ENCODE measurements around the gene ZNF692. TPM values are rescaled to one million over a fixed set of nuclear protein-coding genes. Genes with fewer than 3 reads are reported as not detected.

Gene ZNF692
- total and polyA plus RNA-seq, 3 experiments from 2014 or later = 9.6 to 58.7 (median 56.0) TPM

- ChIA-PET POLR2A (interaction anchor here (1.7 to 3.0 kb wide), 3 partner anchors 15 to 32 kb away, joined by 13 to 57 read pairs (median 13); partner anchors contain the start of genes SH3BP5L and ZNF672), CTCF (interaction anchor here (0.8 to 2.5 kb wide), 8 partner anchors 13 to 34 kb away, joined by 3 to 41 read pairs (median 6); partner anchors contain the start of genes SH3BP5L and ZNF672)
- H3K4me3 Mint-ChIP-seq = peak overlapping the region; percentile 82 to 94 (median 89)
- H3K4me3 ChIP-seq (ENCODE audit: low read length) = peak overlapping the region; percentile 71
- H3K4me1 ChIP-seq (ENCODE audit: insufficient read depth, low read length) = peaks cover 63% of the 10 kb centered on the region
- no peaks in the 10 kb centered on the region for H3K27me3 ChIP-seq (ENCODE audit: insufficient read depth, low read length, poor library complexity, severe bottlenecking)
- peaks cover 0 to 7% (median 0%) of the 10 kb centered on the region in 3 donors for H3K36me3 Mint-ChIP-seq
- DNase-seq = no peak
- no peaks in the 10 kb centered on the region for H3K9me3 Mint-ChIP-seq
- no peaks in the 10 kb centered on the region for H3K36me3 ChIP-seq (ENCODE audit: insufficient read depth, low read length)
- H3K9me3 ChIP-seq (ENCODE audit: low read length) = no peaks in the 10 kb centered on the region
- peak overlapping the region; percentile 89 to 97 (median 94) for H3K27ac Mint-ChIP-seq
- peak overlapping the region; percentile 77 for H3K27ac ChIP-seq (ENCODE audit: low read depth, low read length)
- peaks cover 42 to 53% (median 50%) of the 10 kb centered on the region in 3 donors for H3K4me1 Mint-ChIP-seq
- H3K27me3 Mint-ChIP-seq = no peaks in the 10 kb centered on the region
Measured at GRCh38 chr1:248858096-248858890, 592 bp downstream of the ZNF692 start.

GRCh38 chr1:248857749-248858095 is 1.2 kb downstream of the ZNF692 start:
- Mint-ChIP-seq H3K27ac (peak overlapping the region; percentile 64 to 97 (median 92)), H3K9me3 (no peaks in the 10 kb centered on the region), H3K36me3 (peaks cover 0 to 4% (median 0%) of the 10 kb centered on the region in 3 donors), H3K4me3 (peak overlapping the region; percentile 82 to 94 (median 89)), H3K27me3 (no peaks in the 10 kb centered on the region), H3K4me1 (peaks cover 38 to 49% (median 46%) of the 10 kb centered on the region in 3 donors)
- Histone ChIP-seq H3K4me3 (ENCODE audit: low read length) (peak overlapping the region; percentile 71), H3K4me1 (ENCODE audit: insufficient read depth, low read length) (peaks cover 67% of the 10 kb centered on the region), H3K36me3 (ENCODE audit: insufficient read depth, low read length) (no peaks in the 10 kb centered on the region), H3K9me3 (ENCODE audit: low read length) (no peaks in the 10 kb centered on the region), H3K27ac (ENCODE audit: low read depth, low read length) (peak overlapping the region; percentile 77), H3K27me3 (ENCODE audit: insufficient read depth, low read length, poor library complexity, severe bottlenecking) (no peaks in the 10 kb centered on the region)
- DNase-seq = no peak
- CTCF ChIA-PET = interaction anchor here (0.8 to 2.5 kb wide), 8 partner anchors 12 to 33 kb away, joined by 3 to 41 read pairs (median 6); partner anchors contain the start of genes SH3BP5L and ZNF672
- POLR2A ChIA-PET = interaction anchor here (1.7 to 3.0 kb wide), 3 partner anchors 16 to 32 kb away, joined by 13 to 57 read pairs (median 13); partner anchors contain the start of genes SH3BP5L and ZNF672

DNA sequence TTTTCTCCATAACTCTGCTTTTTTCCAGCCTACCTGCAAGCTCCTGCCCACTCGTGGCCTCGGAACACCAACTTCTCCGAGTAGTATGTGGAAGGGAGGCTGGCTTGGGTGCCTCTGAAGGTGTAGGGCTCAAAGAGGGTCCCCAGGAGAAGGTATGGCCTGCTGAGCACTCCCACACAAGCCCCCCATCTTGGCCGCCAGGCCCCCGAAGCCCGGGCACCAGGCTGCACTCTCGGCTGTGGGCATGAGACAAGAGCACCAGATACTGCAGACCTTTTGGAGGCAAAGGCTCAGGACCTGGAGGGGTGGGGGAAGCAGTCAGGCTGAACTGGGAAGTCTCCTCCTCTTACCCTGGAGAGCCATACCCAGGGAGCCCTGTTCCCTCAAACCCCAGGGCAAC is 1.7 kb downstream of the ZNF692 start:
- POLR2A ChIA-PET = no interaction called here

GRCh38 chr1:248856176-248856575 is 2.7 kb downstream of the ZNF692 start:
- peak overlapping the region in 1 of 7 donors; percentile 59 for H3K4me3 Mint-ChIP-seq
- no peaks in the 10 kb centered on the region for H3K36me3 ChIP-seq (ENCODE audit: insufficient read depth, low read length)
- H3K27ac ChIP-seq (ENCODE audit: low read depth, low read length) = peak overlapping the region; percentile 77
- H3K27me3 Mint-ChIP-seq = no peaks in the 10 kb centered on the region
- H3K27me3 ChIP-seq (ENCODE audit: insufficient read depth, low read length, poor library complexity, severe bottlenecking) = no peaks in the 10 kb centered on the region
- H3K4me3 ChIP-seq (ENCODE audit: low read length) = no peak overlapping the region
- H3K27ac Mint-ChIP-seq = peak overlapping the region in 6 of 8 donors; percentile 27 to 79 (median 66)
- ChIA-PET CTCF (no interaction called here), POLR2A (no interaction called here)
- peaks cover 64% of the 10 kb centered on the region for H3K4me1 ChIP-seq (ENCODE audit: insufficient read depth, low read length)
- H3K36me3 Mint-ChIP-seq = peaks cover 0 to 4% (median 0%) of the 10 kb centered on the region in 3 donors
- peaks cover 32 to 34% (median 32%) of the 10 kb centered on the region in 3 donors for H3K4me1 Mint-ChIP-seq
- H3K9me3 Mint-ChIP-seq = no peaks in the 10 kb centered on the region
- no peak for DNase-seq
- H3K9me3 ChIP-seq (ENCODE audit: low read length) = no peaks in the 10 kb centered on the region

More for the DNA sequence above, 1.7 kb downstream of the ZNF692 start:
- Mint-ChIP-seq H3K4me1 (peaks cover 34 to 44% (median 40%) of the 10 kb centered on the region in 3 donors), H3K27ac (peak overlapping the region in 5 of 8 donors; percentile 64 to 97 (median 93)), H3K4me3 (peak overlapping the region; percentile 30 to 94 (median 88)), H3K36me3 (peaks cover 0 to 4% (median 0%) of the 10 kb centered on the region in 3 donors), H3K27me3 (no peaks in the 10 kb centered on the region), H3K9me3 (no peaks in the 10 kb centered on the region)
- H3K4me1 ChIP-seq (ENCODE audit: insufficient read depth, low read length) = peaks cover 67% of the 10 kb centered on the region
- no peak for DNase-seq
- H3K27ac ChIP-seq (ENCODE audit: low read depth, low read length) = peak overlapping the region; percentile 77
- no peaks in the 10 kb centered on the region for H3K9me3 ChIP-seq (ENCODE audit: low read length)
- no peak overlapping the region for H3K4me3 ChIP-seq (ENCODE audit: low read length)
- no peaks in the 10 kb centered on the region for H3K27me3 ChIP-seq (ENCODE audit: insufficient read depth, low read length, poor library complexity, severe bottlenecking)
- no peaks in the 10 kb centered on the region for H3K36me3 ChIP-seq (ENCODE audit: insufficient read depth, low read length)
- CTCF ChIA-PET = interaction anchor here (0.8 kb wide), 1 partner anchor 19 kb away, joined by 3 read pairs; the partner anchor contains the start of gene ZNF672

GRCh38 chr1:248855580-248855979 is 3.3 kb downstream of the ZNF692 start:
- H3K36me3 Mint-ChIP-seq = peaks cover 0 to 4% (median 0%) of the 10 kb centered on the region in 3 donors
- H3K9me3 Mint-ChIP-seq = no peaks in the 10 kb centered on the region
- H3K4me1 Mint-ChIP-seq = peaks cover 32 to 33% (median 32%) of the 10 kb centered on the region in 3 donors
- Histone ChIP-seq H3K36me3 (ENCODE audit: insufficient read depth, low read length) (no peaks in the 10 kb centered on the region), H3K4me1 (ENCODE audit: insufficient read depth, low read length) (peaks cover 64% of the 10 kb centered on the region), H3K27ac (ENCODE audit: low read depth, low read length) (no peak overlapping the region), H3K9me3 (ENCODE audit: low read length) (no peaks in the 10 kb centered on the region), H3K27me3 (ENCODE audit: insufficient read depth, low read length, poor library complexity, severe bottlenecking) (no peaks in the 10 kb centered on the region), H3K4me3 (ENCODE audit: low read length) (no peak overlapping the region)
- ChIA-PET CTCF (no interaction called here), POLR2A (no interaction called here)
- H3K27me3 Mint-ChIP-seq = no peaks in the 10 kb centered on the region
- peak overlapping the region in 1 of 7 donors; percentile 19 for H3K4me3 Mint-ChIP-seq
- H3K27ac Mint-ChIP-seq = peak overlapping the region in 2 of 8 donors; percentile 77 to 79
- no peak for DNase-seq

DNA sequence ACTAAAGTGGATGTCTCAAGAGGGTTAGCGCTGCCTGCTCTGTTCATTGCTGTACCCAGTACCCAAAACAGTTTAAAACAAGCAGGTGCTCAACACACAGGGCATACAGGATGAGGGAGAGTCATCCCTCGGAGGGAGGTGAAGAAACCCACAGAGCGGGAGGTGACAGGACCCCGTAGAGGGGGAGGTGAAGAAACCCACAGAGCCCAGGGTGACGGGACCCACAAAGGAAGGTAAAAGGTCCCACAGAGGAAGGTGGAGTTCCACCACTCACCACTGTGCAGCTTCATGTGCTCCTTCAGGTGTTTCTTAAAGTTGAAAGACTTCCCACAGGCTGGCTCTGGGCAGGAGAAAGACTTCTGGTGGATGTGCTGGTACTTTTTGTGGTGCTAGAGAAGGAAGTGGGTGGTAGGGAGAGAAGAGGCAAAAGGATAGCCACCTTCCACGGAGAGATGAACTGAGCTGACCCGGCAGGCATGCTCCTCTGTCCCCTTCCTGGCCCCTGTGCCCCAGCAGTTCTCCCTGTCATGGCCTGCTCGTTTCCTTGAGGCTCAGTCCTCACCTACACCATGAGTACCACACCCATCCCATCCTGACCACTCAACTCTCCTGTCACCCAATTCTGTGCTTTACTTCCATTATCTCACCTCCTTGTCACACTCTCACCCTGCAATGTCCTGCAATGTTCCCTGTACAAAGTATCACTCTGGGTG is 5.1 kb downstream of the ZNF692 start:
- no peaks in the 10 kb centered on the region for H3K9me3 ChIP-seq (ENCODE audit: low read length)
- CTCF ChIA-PET = no interaction called here
- H3K36me3 ChIP-seq (ENCODE audit: insufficient read depth, low read length) = peaks cover 3% of the 10 kb centered on the region
- no peak overlapping the region for H3K27ac ChIP-seq (ENCODE audit: low read depth, low read length)
- Mint-ChIP-seq H3K27me3 (no peaks in the 10 kb centered on the region), H3K9me3 (no peaks in the 10 kb centered on the region), H3K36me3 (peaks cover 2 to 21% (median 3%) of the 10 kb centered on the region in 3 donors), H3K27ac (peak overlapping the region in 1 of 8 donors; percentile 69), H3K4me3 (no peak overlapping the region), H3K4me1 (peaks cover 15 to 21% (median 17%) of the 10 kb centered on the region in 3 donors)
- H3K4me1 ChIP-seq (ENCODE audit: insufficient read depth, low read length) = peaks cover 56% of the 10 kb centered on the region
- DNase-seq = peak; percentile 35 to 78 (median 51)
- H3K27me3 ChIP-seq (ENCODE audit: insufficient read depth, low read length, poor library complexity, severe bottlenecking) = no peaks in the 10 kb centered on the region
- H3K4me3 ChIP-seq (ENCODE audit: low read length) = no peak overlapping the region
- POLR2A ChIA-PET = no interaction called here

DNA sequence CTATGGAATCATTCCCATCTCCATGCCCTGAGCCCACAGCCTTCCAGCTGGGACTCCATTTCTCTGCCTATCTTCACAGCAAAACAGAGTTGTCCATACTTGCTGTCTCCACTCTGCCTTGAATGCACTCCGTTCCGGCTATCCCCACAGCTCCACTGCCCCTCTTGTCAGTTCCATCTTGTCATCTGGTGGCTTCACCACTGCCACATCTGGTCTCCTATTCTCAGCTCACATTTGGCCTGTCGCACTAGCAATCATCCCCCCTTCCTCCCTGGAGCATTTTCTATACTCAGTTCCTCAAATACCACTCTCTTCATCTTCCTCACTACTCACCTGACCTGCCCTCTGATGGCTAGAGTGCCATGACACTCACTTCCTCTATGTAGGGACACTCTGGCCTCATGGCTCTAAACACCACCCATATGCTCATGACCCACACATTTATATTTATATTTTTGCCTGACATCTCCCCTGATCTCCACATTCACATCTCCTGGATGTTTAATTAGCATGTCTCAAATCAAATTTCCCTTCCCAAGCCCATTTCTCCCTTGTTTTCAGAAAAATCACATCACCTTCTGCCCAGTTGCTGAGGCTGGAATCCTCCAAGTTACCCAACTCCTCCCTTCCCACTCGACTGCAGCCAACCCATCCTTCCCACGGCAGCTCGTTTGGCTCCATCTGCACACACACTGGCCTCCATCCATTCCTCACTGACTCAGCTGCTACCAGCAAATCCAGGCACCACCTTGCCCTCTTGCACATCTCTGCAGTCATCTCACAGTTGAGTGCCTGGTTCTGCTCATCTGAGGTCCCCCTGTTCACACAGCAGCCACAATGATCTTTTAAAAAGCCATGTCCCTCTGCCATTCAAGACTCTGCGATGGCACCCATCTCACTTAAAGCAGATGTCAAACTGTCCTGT is 6.1 kb downstream of the ZNF692 start:
- DNase-seq = no peak
- CTCF ChIA-PET = interaction anchor here (1.1 kb wide), 1 partner anchor 11 kb away, joined by 3 read pairs; no protein-coding TSS in a partner anchor
- H3K27me3 ChIP-seq (ENCODE audit: insufficient read depth, low read length, poor library complexity, severe bottlenecking) = no peaks in the 10 kb centered on the region
- Mint-ChIP-seq H3K4me1 (peaks cover 4 to 13% (median 8%) of the 10 kb centered on the region in 3 donors), H3K4me3 (no peak overlapping the region), H3K9me3 (no peaks in the 10 kb centered on the region), H3K27me3 (no peaks in the 10 kb centered on the region), H3K36me3 (peaks cover 5 to 28% (median 5%) of the 10 kb centered on the region in 3 donors), H3K27ac (no peak overlapping the region)
- no peaks in the 10 kb centered on the region for H3K9me3 ChIP-seq (ENCODE audit: low read length)
- peaks cover 6% of the 10 kb centered on the region for H3K36me3 ChIP-seq (ENCODE audit: insufficient read depth, low read length)
- H3K27ac ChIP-seq (ENCODE audit: low read depth, low read length) = no peak overlapping the region
- no peak overlapping the region for H3K4me3 ChIP-seq (ENCODE audit: low read length)
- H3K4me1 ChIP-seq (ENCODE audit: insufficient read depth, low read length) = peaks cover 46% of the 10 kb centered on the region
- POLR2A ChIA-PET = no interaction called here
